ENCODE data around the gene ABCD4. TPM values are rescaled to one million over a fixed set of nuclear protein-coding genes. Genes with fewer than 3 reads are reported as not detected.

Gene ABCD4
- total and polyA plus RNA-seq, 2 donors (not counting 3 experiments of a cell fraction or from before 2014, with no cell fraction given): 58.2 to 84.2 TPM

GRCh38 chr14:74242021-74242779 lies 60.5 kb downstream of the ABCD4 start:
- POLR2A ChIA-PET: no interaction called here
- BruUV-seq (replicated peaks): no TSS peak
- no peaks in the 10 kb centered on the region for H3K36me3 ChIP-seq (ENCODE audit: control insufficient read depth in 2 of 2, extremely low read depth in 1 of 2, insufficient read depth in 2 of 2, low read length in 2 of 2)
- CTCF ChIA-PET: interaction anchor here (1.8 to 2.0 kb wide), 2 partner anchors 10 to 16 kb away, joined by 4 to 7 read pairs; no protein-coding TSS in a partner anchor
- no peaks in the 10 kb centered on the region for H4K20me1 ChIP-seq (replicated peaks; ENCODE audit: control insufficient read depth, extremely low read depth, insufficient read depth, low read length)
- peaks cover 74 to 84% of the 10 kb centered on the region in 2 experiments for H3K27me3 ChIP-seq (ENCODE audit: control insufficient read depth in 2 of 2, insufficient read depth in 2 of 2, low read length in 2 of 2)
- no peak overlapping the region for H3K9ac ChIP-seq (replicated peaks; ENCODE audit: extremely low read depth, insufficient read depth, low read length)
- no peak for DNase-seq (ENCODE audit: low read depth, low spot score)
- no peak overlapping the region for H2AFZ ChIP-seq (ENCODE audit: low read depth, low read length)
- H3K9me1 ChIP-seq (replicated peaks; ENCODE audit: control insufficient read depth, extremely low read depth, insufficient read depth, low read length): no peaks in the 10 kb centered on the region
- H3K4me2 ChIP-seq (ENCODE audit: insufficient read depth, low read length): no peak overlapping the region
- no peak overlapping the region for H3K4me3 ChIP-seq (replicated peaks in 1 of 3; ENCODE audit: insufficient read depth in 1 of 3, low read depth in 1 of 3, low read length in 3 of 3)
- H3K4me1 ChIP-seq (ENCODE audit: control insufficient read depth, extremely low read depth, insufficient read depth, low read length): peaks cover 3% of the 10 kb centered on the region
- H3K9me3 ChIP-seq (replicated peaks; ENCODE audit: control insufficient read depth, insufficient read depth, low read length): no peaks in the 10 kb centered on the region
- FAIRE-seq: peak; percentile 33
- dilution Hi-C loops (cut with MboI; ENCODE audit: extremely low pct_ligation_motif_present, low sequenced_read_pairs) (no loop called here), intact Hi-C loops (cut with micrococcal nuclease) (no loop called here)
- no peaks in the 10 kb centered on the region for H3K79me2 ChIP-seq (ENCODE audit: control insufficient read depth, insufficient read depth, low read length)
- no peak overlapping the region for H3K27ac ChIP-seq (ENCODE audit: insufficient read depth, low read depth, low read length)
- TF ChIP-seq FOS (IDR thresholded peaks at IDR 0.05; ENCODE audit: borderline replicate concordance, insufficient read depth, low read length): no peak
- TF ChIP-seq JUN (IDR thresholded peaks at IDR 0.05; ENCODE audit: borderline replicate concordance, insufficient read depth, insufficient read length, low read depth): no peak
- no peak for TF ChIP-seq POLR2A (IDR thresholded peaks at IDR 0.05; ENCODE audit: low read depth, low read length)

GRCh38 chr14:74241652-74242017 lies 61.1 kb downstream of the ABCD4 start:
- H3K4me2 ChIP-seq (ENCODE audit: insufficient read depth, low read length): no peak overlapping the region

More at GRCh38 chr14:74241652-74242017, 61.1 kb downstream of the ABCD4 start:
- BruUV-seq (replicated peaks): no TSS peak
- Histone ChIP-seq H3K4me3 (replicated peaks in 1 of 3; ENCODE audit: insufficient read depth in 1 of 3, low read depth in 1 of 3, low read length in 3 of 3) (no peak overlapping the region), H3K36me3 (ENCODE audit: control insufficient read depth in 2 of 2, extremely low read depth in 1 of 2, insufficient read depth in 2 of 2, low read length in 2 of 2) (no peaks in the 10 kb centered on the region), H3K9ac (replicated peaks; ENCODE audit: extremely low read depth, insufficient read depth, low read length) (no peak overlapping the region), H3K4me1 (ENCODE audit: control insufficient read depth, extremely low read depth, insufficient read depth, low read length) (peaks cover 3% of the 10 kb centered on the region), H4K20me1 (replicated peaks; ENCODE audit: control insufficient read depth, extremely low read depth, insufficient read depth, low read length) (no peaks in the 10 kb centered on the region), H2AFZ (ENCODE audit: low read depth, low read length) (no peak overlapping the region), H3K27me3 (ENCODE audit: control insufficient read depth in 2 of 2, insufficient read depth in 2 of 2, low read length in 2 of 2) (peaks cover 74 to 79% of the 10 kb centered on the region in 2 experiments), H3K27ac (ENCODE audit: insufficient read depth, low read depth, low read length) (no peak overlapping the region), H3K9me3 (replicated peaks; ENCODE audit: control insufficient read depth, insufficient read depth, low read length) (no peaks in the 10 kb centered on the region), H3K9me1 (replicated peaks; ENCODE audit: control insufficient read depth, extremely low read depth, insufficient read depth, low read length) (no peaks in the 10 kb centered on the region), H3K79me2 (ENCODE audit: control insufficient read depth, insufficient read depth, low read length) (no peaks in the 10 kb centered on the region)
- ChIA-PET CTCF (interaction anchor here (1.8 to 2.0 kb wide), 2 partner anchors 10 to 17 kb away, joined by 4 to 7 read pairs; no protein-coding TSS in a partner anchor), POLR2A (no interaction called here)
- TF ChIP-seq FOS (IDR thresholded peaks at IDR 0.05; ENCODE audit: borderline replicate concordance, insufficient read depth, low read length) (no peak), EZH2 (IDR thresholded peaks at IDR 0.05; ENCODE audit: borderline replicate concordance, low read depth, low read length, severe bottlenecking) (peak; percentile 93)
- dilution Hi-C loops (cut with MboI; ENCODE audit: extremely low pct_ligation_motif_present, low sequenced_read_pairs): no loop called here
- no peak for DNase-seq (ENCODE audit: low read depth, low spot score)
- FAIRE-seq: no peak
- intact Hi-C loops (cut with micrococcal nuclease): no loop called here
